GM08714 (cell line): ENCODE results near the gene BCL2.
A peak's percentile ranks its signal among the peaks of the same experiment; 100 is the strongest.

ENCODE experiments used
- H3K4me3 ChIP-seq: fragments of 200-500 bp; sonication (Bioruptor generic); 2 replicates; pipeline ENCODE4 v1.5.1; 2014; ENCODE audit warnings: mild to moderate bottlenecking, low read length, inconsistent platforms
- ZNF274 ChIP-seq: IDR thresholded peaks from 2 replicates; pipeline ENCODE4 v1.6.1; 2012; ENCODE audit warnings: mild to moderate bottlenecking, low read depth, low read length

The BCL2 gene

DNA sequence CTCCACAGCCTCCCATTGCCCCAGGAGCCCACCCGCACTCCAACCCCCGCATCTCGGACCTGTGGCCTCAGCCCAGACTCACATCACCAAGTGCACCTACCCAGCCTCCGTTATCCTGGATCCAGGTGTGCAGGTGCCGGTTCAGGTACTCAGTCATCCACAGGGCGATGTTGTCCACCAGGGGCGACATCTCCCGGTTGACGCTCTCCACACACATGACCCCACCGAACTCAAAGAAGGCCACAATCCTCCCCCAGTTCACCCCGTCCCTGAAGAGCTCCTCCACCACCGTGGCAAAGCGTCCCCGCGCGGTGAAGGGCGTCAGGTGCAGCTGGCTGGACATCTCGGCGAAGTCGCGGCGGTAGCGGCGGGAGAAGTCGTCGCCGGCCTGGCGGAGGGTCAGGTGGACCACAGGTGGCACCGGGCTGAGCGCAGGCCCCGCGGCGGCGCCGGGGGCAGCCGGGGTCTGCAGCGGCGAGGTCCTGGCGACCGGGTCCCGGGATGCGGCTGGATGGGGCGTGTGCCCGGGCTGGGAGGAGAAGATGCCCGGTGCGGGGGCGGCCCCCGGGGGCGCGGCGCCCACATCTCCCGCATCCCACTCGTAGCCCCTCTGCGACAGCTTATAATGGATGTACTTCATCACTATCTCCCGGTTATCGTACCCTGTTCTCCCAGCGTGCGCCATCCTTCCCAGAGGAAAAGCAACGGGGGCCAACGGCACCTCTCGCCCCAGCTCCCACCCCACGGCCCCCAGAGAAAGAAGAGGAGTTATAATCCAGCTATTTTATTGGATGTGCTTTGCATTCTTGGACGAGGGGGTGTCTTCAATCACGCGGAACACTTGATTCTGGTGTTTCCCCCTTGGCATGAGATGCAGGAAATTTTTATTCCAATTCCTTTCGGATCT is 1.3 kb downstream of the BCL2 start:
- peak overlapping the region; percentile 97 for H3K4me3 ChIP-seq
- TF ChIP-seq ZNF274 = no peak

DNA sequence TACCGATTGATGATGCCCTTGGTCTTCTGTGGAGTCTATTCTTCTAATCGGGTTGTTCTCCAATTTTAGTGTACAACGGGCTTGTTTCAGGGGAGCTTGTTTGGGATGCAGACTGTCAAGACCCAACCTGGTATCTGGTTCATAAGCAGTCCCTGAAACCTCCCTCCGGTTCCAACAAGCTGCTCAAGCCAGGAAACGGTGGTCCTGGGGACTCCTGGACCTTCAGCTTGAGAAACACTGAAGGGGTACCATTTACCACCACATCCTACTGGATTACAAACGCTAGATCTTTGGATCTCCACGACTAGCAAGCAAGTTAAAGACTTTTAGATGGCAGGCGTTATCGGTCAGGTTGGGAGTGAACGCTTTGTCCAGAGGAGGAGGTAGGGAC is 2.0 kb downstream of the BCL2 start:
- no peak for TF ChIP-seq ZNF274
- H3K4me3 ChIP-seq = peak overlapping the region; percentile 97

DNA sequence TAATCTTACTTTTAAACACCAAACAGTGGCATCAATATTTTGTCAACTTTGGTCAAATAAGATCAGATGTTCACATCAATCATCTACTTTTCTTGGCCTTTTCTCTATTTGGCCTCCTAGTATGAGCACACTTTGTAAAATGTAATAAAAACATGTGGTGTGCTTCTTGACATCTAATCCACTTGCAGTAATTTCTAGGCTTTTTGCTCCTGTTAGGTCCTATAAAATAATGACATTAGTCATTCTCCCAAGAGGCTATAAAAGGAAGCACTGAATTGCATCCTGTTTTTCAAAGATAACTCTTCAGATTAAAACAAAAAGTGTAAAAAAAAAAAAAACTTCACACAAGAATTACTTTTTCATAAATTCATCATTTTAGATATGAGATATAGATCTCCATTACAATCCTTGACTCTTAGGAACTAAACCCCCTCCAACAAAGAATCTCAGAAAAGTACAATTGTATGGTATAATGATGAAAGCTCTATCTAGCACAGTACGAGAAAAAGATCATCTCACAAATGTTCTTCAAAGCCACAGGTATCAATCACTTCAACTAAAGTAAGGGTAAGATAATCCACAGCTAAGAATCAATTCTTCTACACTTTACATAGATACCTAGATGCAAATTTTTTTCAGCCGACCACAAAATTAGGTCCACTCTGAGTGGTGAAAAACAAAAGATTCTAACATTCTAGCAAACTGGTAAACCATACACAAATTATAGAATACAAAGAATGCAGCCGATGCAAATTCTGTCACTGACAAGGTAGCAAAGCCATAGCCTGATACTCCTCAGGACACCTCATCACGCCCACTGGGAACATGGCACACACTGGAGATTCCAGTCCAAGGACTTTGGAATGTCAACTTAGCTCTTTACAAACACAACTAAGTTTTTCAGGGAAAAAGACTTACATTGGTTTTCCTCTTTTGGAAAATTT is 2.7 kb downstream of the BCL2 start:
- TF ChIP-seq ZNF274 = no peak
- peak overlapping the region; percentile 97 for H3K4me3 ChIP-seq

DNA sequence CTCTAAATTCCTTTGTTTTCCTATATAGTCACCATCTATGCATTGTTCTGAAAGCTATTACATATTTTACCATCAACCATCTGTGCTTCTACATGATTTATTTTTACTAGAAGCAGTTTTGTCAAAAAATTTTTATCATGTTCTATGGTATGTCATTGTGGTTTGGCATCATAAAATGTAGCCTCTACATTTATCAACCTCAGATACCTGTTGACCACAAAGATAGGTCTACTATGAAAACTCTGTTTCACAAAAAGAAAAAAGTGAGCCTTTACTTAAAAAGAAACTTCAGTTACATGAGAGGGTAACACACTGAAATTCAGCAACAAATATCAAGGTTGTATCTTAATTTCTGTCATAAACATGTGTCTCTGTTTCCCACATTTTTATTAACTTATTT is 3.7 kb downstream of the BCL2 start:
- TF ChIP-seq ZNF274 = no peak
- peak overlapping the region; percentile 73; the same call in 1 of the 2 replicates for H3K4me3 ChIP-seq

DNA sequence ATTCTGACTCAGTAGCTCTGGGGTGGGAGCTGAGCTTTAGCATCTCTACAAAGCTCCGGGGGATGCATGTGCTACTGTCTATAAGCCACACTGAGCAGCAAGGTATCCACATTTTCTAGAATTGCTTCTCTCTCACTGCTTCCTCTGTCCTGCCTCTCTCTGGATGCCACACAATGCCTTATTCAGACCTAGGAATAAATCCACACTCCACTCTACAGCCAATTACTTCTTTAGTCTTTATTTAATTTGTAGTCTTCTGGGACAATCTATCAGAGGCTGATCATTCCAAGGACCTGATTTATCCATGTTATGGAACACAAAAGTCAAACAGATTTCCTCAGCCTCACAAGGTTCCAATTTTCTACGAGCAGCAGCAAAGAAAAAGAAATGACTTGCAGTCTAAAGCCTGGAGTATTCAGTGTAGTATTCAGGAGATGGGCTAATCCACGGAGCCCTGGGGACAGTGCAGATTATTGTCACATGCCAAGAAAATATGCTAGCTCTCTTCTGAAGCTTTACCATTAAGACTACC is 4.4 kb downstream of the BCL2 start:
- peak overlapping the region; percentile 73 for H3K4me3 ChIP-seq
- TF ChIP-seq ZNF274 = no peak

DNA sequence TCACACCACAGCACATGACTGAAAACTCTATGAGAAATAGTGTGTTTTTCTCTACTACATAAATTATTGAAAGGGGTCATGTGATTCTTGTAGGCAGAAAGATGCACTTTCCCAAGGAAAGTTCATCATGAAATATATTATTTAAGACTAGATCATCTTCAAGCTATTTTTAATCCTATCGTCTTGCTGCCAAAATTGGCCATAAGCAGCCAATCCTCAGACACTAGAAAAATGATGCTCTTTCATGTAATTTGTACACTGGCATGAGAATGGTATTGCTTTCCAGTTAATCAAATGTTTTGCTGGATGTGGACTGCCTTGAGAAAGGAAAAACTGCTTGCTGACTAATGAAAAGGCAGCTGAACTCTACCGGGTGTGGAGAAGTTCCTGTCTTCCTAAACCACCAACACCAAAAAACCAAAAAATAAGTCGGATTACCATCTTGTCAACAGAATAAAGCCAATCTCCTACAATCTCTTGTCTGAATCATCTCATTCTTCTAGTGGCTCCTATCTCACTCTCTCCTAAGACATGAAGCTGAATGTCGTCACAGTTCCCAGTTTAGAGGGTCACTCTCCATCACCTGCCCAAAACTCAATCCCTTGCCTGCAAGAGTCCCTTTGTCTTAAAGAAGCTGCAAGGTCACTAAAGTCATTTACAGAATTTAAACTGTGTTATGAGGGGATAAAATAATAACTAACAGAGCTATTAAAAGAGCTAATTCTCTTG is 5.3 kb downstream of the BCL2 start:
- peak overlapping the region; percentile 73 for H3K4me3 ChIP-seq
- no peak for TF ChIP-seq ZNF274

DNA sequence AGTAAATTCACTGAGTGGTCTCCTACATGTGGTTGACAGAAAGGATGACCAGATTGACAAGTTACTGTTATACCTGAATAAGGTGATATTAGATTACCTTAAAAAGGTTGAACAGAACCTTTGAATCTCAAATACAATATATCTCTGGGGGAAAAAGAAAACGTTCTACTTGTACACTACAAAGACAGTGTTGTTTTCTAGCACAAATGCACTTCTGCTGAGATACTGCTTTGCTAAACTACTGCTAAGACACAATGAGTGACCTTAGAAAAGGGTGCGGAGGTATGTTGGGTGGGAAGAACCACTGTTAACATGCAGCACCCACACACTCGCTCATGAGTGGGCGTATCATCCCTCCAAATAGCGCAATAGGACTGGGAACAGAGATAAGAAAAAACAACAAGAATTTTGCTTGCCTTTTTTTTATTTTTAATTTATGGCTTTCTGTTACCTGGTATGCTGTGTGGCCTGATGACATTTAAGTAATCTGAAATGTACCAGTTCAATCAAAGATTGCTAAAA is 6.1 kb downstream of the BCL2 start:
- no peak for TF ChIP-seq ZNF274
- peak overlapping the region; percentile 71 for H3K4me3 ChIP-seq

DNA sequence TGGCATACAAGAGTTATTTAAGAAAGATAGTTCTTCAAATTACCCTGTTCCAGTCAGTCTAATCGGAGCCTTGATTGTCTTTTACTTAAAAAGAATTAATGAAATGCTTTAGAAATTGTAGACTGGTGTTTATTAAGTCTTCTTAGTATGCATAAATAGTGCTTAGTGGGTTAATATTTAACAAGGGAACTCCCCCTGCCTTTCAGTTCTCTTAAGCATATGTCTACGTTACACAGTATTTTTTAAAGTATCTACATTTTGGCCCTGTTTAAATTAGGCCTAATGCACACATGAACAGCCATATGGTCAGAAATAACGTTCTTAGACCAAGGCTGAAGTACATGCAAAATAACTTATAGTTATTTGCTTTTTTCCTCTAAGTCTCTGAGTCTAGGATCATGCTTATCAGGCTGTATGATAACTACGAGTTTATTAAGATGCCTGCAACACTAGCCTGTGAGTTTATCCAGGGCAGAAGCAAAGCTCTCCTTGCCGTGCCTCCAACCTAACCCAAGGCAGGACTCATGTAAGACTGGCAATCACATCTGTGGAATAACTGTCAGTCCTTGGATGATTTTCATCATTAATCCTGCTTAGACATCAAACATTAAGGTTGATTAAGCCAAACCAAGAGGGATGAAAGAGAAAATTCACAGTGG is 6.7 kb downstream of the BCL2 start:
- peak overlapping the region; percentile 71 for H3K4me3 ChIP-seq
- no peak for TF ChIP-seq ZNF274

DNA sequence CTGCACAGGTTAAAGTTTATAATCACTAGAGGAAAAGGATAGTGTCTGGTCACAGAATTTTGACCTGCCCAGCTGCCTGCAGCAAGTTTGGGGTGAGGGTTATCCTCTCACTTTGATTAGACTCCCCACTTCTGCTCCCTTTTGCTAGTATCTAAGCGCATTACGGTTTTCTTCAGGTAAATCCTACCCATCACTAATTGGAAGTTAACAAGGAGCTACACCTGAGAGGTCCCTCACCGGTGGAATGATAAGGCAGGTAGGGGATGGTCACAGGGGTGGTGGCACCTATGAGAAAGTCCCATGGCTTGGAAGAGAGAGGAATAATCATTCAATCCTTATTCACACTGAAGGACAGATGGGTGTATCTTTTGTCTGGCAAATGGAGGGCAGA is 7.6 kb downstream of the BCL2 start:
- peak overlapping the region; percentile 71 for H3K4me3 ChIP-seq
- TF ChIP-seq ZNF274 = no peak

DNA sequence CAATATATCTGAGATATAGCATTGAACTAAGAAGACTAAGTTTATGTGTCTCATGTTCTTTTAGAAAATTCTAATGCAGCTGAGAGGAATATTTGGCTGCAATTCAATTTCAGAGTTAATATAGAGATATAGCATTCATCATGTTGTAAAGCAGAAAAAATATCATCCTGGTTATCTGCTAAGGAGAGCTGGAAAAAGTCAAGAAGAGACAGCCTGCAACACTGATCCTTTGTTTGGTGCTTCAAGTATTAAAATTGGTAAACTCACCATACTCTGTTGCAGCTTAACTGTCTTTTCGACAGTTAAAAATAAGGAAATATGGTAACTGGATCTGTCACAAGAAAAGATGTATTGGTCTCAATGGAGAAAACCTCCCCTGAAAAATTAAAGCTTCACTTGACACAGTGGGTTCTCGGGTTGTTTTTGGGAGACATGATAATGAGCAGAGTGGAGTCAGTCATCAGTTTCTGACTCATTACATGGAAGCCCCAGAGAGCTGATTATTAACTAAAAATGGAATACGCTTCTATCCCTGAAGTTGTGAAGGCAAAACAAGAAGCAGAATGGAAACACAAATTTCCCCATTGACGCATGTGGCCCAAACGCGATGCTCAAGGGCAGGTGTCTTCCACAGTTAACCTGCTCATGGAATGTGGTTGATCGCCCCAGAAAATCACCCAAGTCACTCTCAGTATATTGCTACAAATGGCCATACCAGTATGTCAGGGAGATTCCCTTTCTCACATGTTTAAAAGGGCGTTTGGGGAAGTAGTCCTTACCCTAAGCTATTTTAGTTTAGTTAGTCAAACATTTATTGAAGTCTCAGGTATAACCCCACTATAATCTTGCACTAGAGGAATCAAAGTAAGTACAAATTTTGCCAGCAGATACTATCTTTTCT is 8.2 kb downstream of the BCL2 start:
- no peak for TF ChIP-seq ZNF274
- peak overlapping the region; percentile 71 for H3K4me3 ChIP-seq

DNA sequence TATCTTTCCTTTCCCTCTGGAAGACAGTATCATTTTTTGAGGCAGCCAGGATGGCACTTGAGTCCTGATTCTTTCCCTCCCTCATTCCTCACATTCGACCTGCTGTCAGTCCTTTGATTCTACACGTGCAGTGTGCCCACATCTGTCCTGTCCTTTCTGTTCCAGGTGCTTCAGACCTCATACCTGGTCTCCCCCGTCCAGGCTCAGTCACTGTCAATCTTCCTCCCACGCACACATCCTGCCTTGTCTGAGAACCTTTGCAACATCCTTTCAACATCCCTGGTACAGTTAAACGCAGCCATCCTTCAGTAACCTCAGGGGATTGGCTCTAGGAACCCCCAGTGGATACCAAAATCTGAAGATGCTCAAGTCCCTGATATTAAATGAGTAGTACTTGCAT is 10.1 kb downstream of the BCL2 start:
- TF ChIP-seq ZNF274 = no peak
- H3K4me3 ChIP-seq = no peak overlapping the region

DNA sequence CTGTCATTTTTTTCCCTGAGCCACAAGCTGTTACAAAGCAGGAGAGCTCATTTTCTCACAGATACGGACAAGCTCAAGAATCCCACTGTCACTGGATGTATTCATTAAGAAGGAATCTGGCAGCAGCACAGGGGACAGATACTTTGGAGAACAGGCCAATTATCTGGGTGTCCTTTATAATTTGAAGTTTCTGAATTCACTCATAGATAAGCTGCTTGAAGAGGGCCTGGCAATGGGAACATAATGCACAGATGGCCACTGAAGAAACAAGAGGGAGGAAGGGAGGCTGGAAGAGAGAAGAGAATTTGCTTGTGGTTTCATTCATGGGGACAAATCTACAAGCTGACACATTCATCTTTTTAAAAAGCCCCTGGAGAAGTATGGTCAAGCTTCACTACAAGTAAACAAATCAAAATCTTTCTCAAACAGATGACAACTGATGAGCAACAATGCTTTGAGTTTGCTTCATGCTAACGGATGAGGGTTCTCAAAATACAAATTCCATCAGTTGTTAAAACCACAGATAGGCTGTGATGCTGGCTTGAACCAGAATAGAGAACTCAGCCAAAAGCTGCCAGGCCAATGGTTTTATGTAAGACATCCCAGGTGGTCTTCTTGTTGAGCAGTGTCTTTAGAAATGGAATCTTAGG is 11.9 kb downstream of the BCL2 start:
- no peak for TF ChIP-seq ZNF274
- H3K4me3 ChIP-seq = peak overlapping the region; percentile 26; the same call in 1 of the 2 replicates
